Vagina (tissue), 2 donors: ENCODE data around the gene ZNF280B. TPM values are rescaled to one million over a fixed set of nuclear protein-coding genes. Genes with fewer than 3 reads are reported as not detected.
"Not testable (repeated sequence)": the region's sequence is repeated elsewhere in the genome, so short reads cannot be mapped to it uniquely, and the experiment has no call there.

Source experiments
- DNase-seq, 2 donors: peaks; one replicate each; pipeline ENCODE4 v3.0.0-alpha.2; 2017; ENCODE audit errors: extremely low spot score in 2 of 2
- H3K27ac ChIP-seq: fragments of 200-600 bp; sonication (generic); one replicate; pipeline ENCODE4 v1.5.1; 2019
- H3K27me3 ChIP-seq: fragments of 200-600 bp; sonication (generic); one replicate; pipeline ENCODE4 v1.5.1; 2019
- H3K36me3 ChIP-seq, 2 donors: fragments of 200-600 bp; sonication (generic); one replicate each; pipeline ENCODE4 v1.5.1; 2017 to 2019
- H3K4me1 ChIP-seq: fragments of 200-600 bp; sonication (generic); one replicate; pipeline ENCODE4 v1.5.1; 2019
- H3K4me3 ChIP-seq, 2 donors: fragments of 200-600 bp; sonication (generic); 1 replicate in 1 of 2; 2 replicates in 1 of 2; pipeline ENCODE4 v1.5.1; 2016 to 2019
- H3K9me3 ChIP-seq: fragments of 200-600 bp; sonication (generic); one replicate; pipeline ENCODE4 v1.5.1; 2019
- CTCF ChIP-seq, 3 experiments: fragments of 450-650 bp in 2 of 3; fragments of 200-600 bp in 1 of 3; sonication (generic) in 1 of 3; IDR thresholded peaks; one replicate each; pipeline ENCODE4 v1.5.1; 2017 to 2019; ENCODE audit warnings: antibody characterized with exemption in 3 of 3, mild to moderate bottlenecking in 2 of 3, moderate library complexity in 2 of 3
- POLR2A ChIP-seq, 2 donors: fragments of 450-650 bp; IDR thresholded peaks; one replicate each; pipeline ENCODE4 v1.6.1; 2017; ENCODE audit warnings: antibody characterized with exemption in 2 of 2, mild to moderate bottlenecking in 2 of 2, moderate library complexity in 2 of 2
- POLR2AphosphoS5 ChIP-seq, 2 donors: sonication (generic); formaldehyde crosslinking; IDR thresholded peaks; one replicate each; pipeline ENCODE4 v1.9.0; 2017; ENCODE audit warnings: antibody characterized with exemption in 2 of 2, mild to moderate bottlenecking in 2 of 2, low read depth in 1 of 2; ENCODE audit not compliant: insufficient read depth in 1 of 2
- intact Hi-C: fragments of 100-400 bp; cut with DNase I; formaldehyde crosslinking; loops from one replicate; pipeline ENCODE4 v1.15.1; 2023
- total RNA-seq: library from RNA; depleted of rRNA; stranded (reverse); fragments of >200 nt; gene quantifications from one replicate; pipeline ENCODE4 v1.2.3, GENCODE V29; 2016

Gene ZNF280B
- total RNA-seq, 1 donor from 2014 or later, result 0.25 TPM

DNA sequence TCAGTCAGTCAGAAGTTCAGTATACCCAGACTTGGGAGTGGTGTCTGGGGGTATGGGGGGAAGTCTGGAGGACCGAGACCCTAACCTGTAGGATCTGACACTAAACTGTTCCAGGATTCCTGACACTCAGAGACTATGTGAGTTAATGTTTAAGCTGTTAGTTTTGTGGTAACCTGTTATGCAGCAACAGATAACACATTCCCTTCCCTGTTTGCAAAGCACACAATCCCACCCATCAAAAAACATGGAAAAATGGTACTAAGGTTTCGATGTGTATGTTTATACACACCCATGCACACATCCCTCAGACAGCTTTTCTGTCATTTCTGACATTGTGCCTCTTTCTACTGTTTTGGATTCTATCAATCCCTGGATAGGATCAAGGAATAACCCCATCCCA lies 27.6 kb downstream of the ZNF280B start:
- intact Hi-C loops, result no loop called here
- H3K4me1 ChIP-seq, result no peaks in the 10 kb centered on the region

GRCh38 chr22:22479999-22480532 lies 28.5 kb downstream of the ZNF280B start:
- no peak for DNase-seq
- H3K36me3 ChIP-seq, result no peaks in the 10 kb centered on the region
- no peak overlapping the region for H3K4me3 ChIP-seq
- H3K27me3 ChIP-seq, result no peaks in the 10 kb centered on the region
- no peaks in the 10 kb centered on the region for H3K9me3 ChIP-seq
- H3K27ac ChIP-seq, result no peak overlapping the region
- H3K4me1 ChIP-seq, result no peaks in the 10 kb centered on the region
- TF ChIP-seq CTCF (IDR thresholded peaks at IDR 0.05) (no peak), POLR2A (IDR thresholded peaks at IDR 0.05) (no peak), POLR2AphosphoS5 (IDR thresholded peaks at IDR 0.05; ENCODE audit: insufficient read depth in 1 of 2, low read depth in 1 of 2) (no peak)
- intact Hi-C loops, result no loop called here

More for the DNA sequence above, 27.6 kb downstream of the ZNF280B start:
- Histone ChIP-seq H3K4me3 (no peak overlapping the region), H3K27me3 (no peaks in the 10 kb centered on the region), H3K36me3 (no peaks in the 10 kb centered on the region), H3K27ac (no peak overlapping the region), H3K9me3 (no peaks in the 10 kb centered on the region)
- DNase-seq, result no peak
- TF ChIP-seq POLR2A (IDR thresholded peaks at IDR 0.05), result no peak
- TF ChIP-seq CTCF (IDR thresholded peaks at IDR 0.05), result no peak
- TF ChIP-seq POLR2AphosphoS5 (IDR thresholded peaks at IDR 0.05; ENCODE audit: insufficient read depth in 1 of 2, low read depth in 1 of 2), result no peak

DNA sequence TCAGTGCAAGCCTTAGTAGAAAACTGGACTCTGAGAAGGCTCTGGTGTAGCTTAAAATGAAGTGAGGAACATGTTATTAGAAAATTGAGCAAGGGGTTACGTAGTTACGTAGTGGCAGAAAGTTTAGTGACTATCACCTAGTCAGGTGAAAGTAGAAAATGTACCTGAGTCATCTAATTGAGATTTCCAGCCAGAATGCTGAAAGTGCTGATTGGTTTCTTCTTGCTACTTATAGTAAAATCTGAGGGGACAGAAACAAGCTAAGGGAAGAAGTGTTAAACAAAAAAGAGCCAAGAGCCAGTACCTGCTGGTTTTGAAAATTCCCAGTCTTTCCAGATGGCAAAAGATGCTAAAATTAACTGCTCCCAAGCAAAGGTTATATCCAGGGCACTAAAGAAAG lies 29.4 kb downstream of the ZNF280B start:
- H3K4me3 ChIP-seq, result no peak overlapping the region
- H3K27me3 ChIP-seq, result no peaks in the 10 kb centered on the region
- H3K36me3 ChIP-seq, result no peaks in the 10 kb centered on the region
- no peaks in the 10 kb centered on the region for H3K9me3 ChIP-seq
- no peak for DNase-seq
- TF ChIP-seq CTCF (IDR thresholded peaks at IDR 0.05) (no peak), POLR2AphosphoS5 (IDR thresholded peaks at IDR 0.05; ENCODE audit: insufficient read depth in 1 of 2, low read depth in 1 of 2) (no peak), POLR2A (IDR thresholded peaks at IDR 0.05) (no peak)
- no peak overlapping the region for H3K27ac ChIP-seq
- no peaks in the 10 kb centered on the region for H3K4me1 ChIP-seq
- intact Hi-C loops, result no loop called here

DNA sequence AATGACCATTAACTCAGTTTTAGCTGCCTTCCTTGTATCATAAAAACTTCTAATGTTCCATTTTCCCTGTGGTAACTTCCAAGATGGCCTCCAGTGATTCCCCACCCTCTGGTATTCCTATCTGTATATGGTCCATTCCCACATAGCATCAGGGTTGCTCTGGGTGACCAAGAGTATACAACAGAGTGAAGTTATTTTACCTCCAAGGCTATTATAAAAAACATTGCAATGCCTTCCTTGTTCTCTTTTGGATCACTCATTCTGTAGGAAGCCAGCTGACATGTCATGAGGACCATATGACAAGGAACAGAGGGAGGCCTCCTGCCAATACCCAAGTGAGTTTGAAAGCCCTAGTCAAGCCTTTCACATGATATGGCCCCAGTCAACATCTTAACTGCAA lies 30.1 kb downstream of the ZNF280B start:
- DNase-seq, result no peak
- intact Hi-C loops, result no loop called here
- Histone ChIP-seq H3K27me3 (no peaks in the 10 kb centered on the region), H3K9me3 (no peaks in the 10 kb centered on the region), H3K4me3 (no peak overlapping the region), H3K27ac (no peak overlapping the region), H3K4me1 (no peaks in the 10 kb centered on the region), H3K36me3 (no peaks in the 10 kb centered on the region)
- TF ChIP-seq POLR2A (IDR thresholded peaks at IDR 0.05) (no peak), CTCF (IDR thresholded peaks at IDR 0.05) (no peak), POLR2AphosphoS5 (IDR thresholded peaks at IDR 0.05; ENCODE audit: insufficient read depth in 1 of 2, low read depth in 1 of 2) (no peak)

GRCh38 chr22:22474733-22475132 lies 33.8 kb downstream of the ZNF280B start:
- TF ChIP-seq POLR2AphosphoS5 (IDR thresholded peaks at IDR 0.05; ENCODE audit: insufficient read depth in 1 of 2, low read depth in 1 of 2) (no peak), POLR2A (IDR thresholded peaks at IDR 0.05) (no peak), CTCF (IDR thresholded peaks at IDR 0.05) (no peak)
- no peak overlapping the region for H3K4me3 ChIP-seq
- H3K9me3 ChIP-seq, result no peaks in the 10 kb centered on the region
- intact Hi-C loops, result no loop called here
- no peaks in the 10 kb centered on the region for H3K4me1 ChIP-seq
- H3K27ac ChIP-seq, result no peak overlapping the region
- no peaks in the 10 kb centered on the region for H3K27me3 ChIP-seq
- no peaks in the 10 kb centered on the region for H3K36me3 ChIP-seq
- DNase-seq, result no peak

GRCh38 chr22:22471104-22471503 lies 37.4 kb downstream of the ZNF280B start:
- H3K4me3 ChIP-seq, H3K9me3 ChIP-seq, H3K4me1 ChIP-seq, H3K27me3 ChIP-seq, H3K36me3 ChIP-seq, intact Hi-C loops, DNase-seq, H3K27ac ChIP-seq: not testable (repeated sequence)
